GM12874 (cell line): ENCODE results near the gene POLR3H.

ENCODE experiments used
- TF ChIP-seq, protein P1 (sequence below): IDR thresholded peaks from 2 replicates; pipeline ENCODE4 v1.5.1; 2011; ENCODE audit warnings: low read depth, mild to moderate bottlenecking, control low read depth, low read length, moderate library complexity; ENCODE audit not compliant: insufficient read depth

Gene POLR3H

GRCh38 chr22:41562461-41562860, 18.2 kb upstream of the POLR3H start:
- TF ChIP-seq, protein P1, sequence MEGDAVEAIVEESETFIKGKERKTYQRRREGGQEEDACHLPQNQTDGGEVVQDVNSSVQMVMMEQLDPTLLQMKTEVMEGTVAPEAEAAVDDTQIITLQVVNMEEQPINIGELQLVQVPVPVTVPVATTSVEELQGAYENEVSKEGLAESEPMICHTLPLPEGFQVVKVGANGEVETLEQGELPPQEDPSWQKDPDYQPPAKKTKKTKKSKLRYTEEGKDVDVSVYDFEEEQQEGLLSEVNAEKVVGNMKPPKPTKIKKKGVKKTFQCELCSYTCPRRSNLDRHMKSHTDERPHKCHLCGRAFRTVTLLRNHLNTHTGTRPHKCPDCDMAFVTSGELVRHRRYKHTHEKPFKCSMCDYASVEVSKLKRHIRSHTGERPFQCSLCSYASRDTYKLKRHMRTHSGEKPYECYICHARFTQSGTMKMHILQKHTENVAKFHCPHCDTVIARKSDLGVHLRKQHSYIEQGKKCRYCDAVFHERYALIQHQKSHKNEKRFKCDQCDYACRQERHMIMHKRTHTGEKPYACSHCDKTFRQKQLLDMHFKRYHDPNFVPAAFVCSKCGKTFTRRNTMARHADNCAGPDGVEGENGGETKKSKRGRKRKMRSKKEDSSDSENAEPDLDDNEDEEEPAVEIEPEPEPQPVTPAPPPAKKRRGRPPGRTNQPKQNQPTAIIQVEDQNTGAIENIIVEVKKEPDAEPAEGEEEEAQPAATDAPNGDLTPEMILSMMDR, result no peak

DNA sequence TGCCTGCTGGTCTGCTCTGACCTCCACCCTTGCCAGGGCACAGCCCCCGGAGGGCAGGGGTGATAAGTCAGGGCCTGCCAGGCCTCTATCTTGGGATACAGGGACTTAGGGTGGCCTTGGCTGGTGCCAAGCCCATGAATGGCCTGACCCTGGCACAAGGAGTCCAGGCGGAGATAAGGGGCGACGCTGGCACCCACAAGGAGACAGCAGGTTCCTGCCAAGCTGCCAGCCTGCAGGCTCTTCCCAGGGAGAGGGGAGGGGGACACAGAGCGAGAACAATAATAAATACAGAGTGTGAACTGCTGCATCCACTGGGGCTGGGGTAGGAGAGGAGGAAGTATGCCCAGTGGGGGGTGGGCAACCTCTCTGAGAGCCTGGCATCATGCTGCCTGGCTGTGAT, 17.5 kb upstream of the POLR3H start:
- TF ChIP-seq, protein P1, result no peak

- TF ChIP-seq, protein P1, result no peak
Observed at GRCh38 chr22:41561335-41561734, 17.1 kb upstream of the POLR3H start.

- TF ChIP-seq, protein P1, result no peak
Observed at GRCh38 chr22:41560095-41560471, 15.8 kb upstream of the POLR3H start.

GRCh38 chr22:41557401-41558240, 13.4 kb upstream of the POLR3H start:
- TF ChIP-seq, protein P1, result no peak

DNA sequence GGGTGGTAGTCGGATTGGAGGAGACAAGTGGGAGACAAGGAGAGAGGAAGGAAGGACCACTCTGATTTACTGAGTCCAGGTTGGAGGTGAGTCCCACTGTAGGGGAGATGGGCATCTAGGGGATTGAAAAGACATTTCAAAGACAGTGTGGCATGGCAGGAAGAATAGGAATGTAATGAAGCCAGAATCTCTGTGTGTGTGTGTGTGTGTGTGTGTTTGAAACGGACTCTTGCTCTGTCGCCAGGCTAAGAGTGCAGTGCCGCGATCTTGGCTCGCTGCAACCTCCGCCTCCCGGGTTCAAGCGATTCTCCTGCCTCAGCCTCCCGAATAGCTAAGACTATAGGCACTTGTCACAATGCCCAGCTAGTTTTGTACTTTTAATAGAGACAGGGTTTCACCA, 12.3 kb upstream of the POLR3H start:
- TF ChIP-seq, protein P1, result no peak

DNA sequence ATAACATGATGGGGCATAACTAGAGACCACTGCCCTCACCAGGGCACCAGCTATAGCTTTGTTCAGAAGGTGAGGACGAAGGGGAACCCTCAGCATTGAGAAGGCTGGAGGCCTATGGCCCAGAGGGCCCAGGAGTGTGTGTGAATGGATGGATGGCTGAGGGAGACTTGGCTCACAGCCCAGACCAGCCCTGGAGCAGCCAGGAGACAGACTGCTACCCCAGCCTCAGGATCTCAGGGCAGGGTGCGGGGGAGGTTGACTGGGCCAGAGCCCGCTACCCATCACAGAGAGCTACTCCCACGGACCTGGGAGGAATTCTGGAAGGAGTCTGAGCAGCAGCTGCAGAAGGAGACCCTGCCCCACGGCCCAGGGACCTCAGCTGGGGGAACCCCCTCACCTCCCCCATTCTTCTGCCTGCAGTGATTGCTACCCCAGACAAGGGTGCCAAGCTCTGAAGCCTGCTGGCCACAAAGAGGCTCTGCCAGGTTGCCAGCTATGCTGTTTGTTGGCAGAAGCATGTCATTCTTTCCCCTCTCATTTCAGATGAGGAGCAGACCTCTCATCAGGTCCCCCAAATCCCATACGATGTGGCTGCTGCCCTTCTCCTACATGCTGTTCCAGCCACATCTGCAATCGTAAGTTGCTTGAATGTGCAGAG, 11.2 kb upstream of the POLR3H start:
- TF ChIP-seq, protein P1, result no peak
